NB4 (cell line): ENCODE measurements around the gene CHCHD10.

ENCODE experiments used
- POLR2A ChIP-seq: IDR thresholded peaks from 2 replicates; pipeline ENCODE4 v1.6.1; 2011; ENCODE audit warnings: mild to moderate bottlenecking; ENCODE audit not compliant: insufficient read length; ENCODE audit errors: extremely low read depth
- TF ChIP-seq, protein P1 (sequence below): IDR thresholded peaks from one replicate; pipeline ENCODE4 v1.5.1; 2012; ENCODE audit warnings: low read depth, low read length
- TF ChIP-seq, protein P2 (sequence below): IDR thresholded peaks from 2 replicates; pipeline ENCODE4 v1.6.1; 2011; ENCODE audit warnings: low read depth, low read length

DNA sequence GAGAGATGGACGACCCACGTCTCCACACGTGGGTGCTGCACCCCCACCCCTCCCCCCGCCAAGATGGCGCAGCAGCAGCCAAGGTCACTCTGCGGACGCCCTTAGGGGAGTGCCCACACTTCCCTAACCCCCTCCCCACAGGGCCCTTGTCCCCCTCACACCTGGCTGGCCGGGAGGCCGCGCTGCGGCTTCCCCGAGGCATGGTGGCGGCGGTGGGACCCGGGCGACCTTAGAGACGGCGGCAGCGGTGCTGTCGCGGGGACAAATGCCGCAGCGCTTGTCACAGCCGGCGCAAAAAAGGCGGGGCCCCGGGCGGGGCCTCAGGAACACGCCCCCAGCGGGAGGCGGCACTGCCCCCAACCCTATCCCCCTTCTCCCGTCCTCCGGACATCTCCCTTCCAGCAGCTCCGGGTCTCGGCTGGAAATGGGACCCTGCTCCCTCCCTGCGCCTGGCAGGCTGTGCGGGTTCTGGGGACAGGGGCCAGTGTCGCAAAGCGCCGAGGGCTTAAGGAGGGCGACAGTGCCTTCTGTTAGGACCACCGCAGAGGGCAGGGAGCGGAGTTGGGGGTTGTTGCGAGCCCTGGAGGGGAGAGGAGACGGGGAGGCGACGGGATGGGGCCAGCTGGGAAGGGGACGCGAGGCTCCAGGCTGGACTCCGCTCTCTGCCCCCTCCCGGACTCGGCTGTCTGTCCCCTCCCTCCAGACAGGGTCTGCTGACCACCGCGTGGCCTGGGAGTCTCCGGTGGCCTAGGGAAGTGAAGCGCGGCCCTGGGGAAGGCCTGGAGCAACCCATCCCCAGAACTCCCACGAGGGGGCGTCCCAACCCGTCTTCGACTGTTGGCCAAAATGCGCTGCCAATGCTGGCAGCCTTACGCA is at the start of gene CHCHD10:
- TF ChIP-seq, protein P1, sequence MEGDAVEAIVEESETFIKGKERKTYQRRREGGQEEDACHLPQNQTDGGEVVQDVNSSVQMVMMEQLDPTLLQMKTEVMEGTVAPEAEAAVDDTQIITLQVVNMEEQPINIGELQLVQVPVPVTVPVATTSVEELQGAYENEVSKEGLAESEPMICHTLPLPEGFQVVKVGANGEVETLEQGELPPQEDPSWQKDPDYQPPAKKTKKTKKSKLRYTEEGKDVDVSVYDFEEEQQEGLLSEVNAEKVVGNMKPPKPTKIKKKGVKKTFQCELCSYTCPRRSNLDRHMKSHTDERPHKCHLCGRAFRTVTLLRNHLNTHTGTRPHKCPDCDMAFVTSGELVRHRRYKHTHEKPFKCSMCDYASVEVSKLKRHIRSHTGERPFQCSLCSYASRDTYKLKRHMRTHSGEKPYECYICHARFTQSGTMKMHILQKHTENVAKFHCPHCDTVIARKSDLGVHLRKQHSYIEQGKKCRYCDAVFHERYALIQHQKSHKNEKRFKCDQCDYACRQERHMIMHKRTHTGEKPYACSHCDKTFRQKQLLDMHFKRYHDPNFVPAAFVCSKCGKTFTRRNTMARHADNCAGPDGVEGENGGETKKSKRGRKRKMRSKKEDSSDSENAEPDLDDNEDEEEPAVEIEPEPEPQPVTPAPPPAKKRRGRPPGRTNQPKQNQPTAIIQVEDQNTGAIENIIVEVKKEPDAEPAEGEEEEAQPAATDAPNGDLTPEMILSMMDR, result peak; percentile 69
- TF ChIP-seq, protein P2, sequence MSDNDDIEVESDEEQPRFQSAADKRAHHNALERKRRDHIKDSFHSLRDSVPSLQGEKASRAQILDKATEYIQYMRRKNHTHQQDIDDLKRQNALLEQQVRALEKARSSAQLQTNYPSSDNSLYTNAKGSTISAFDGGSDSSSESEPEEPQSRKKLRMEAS, result peak; percentile 42; the same call in 1 of the 2 replicates
- TF ChIP-seq POLR2A, result peak; percentile 59
